ENCODE results near the gene ATP11C. TPM values are rescaled to one million over a fixed set of nuclear protein-coding genes. Genes with fewer than 3 reads are reported as not detected.

ATP11C gene
- total RNA-seq, 4 donors from 2014 or later, result 16.3 to 26.6 (median 18.4) TPM

DNA sequence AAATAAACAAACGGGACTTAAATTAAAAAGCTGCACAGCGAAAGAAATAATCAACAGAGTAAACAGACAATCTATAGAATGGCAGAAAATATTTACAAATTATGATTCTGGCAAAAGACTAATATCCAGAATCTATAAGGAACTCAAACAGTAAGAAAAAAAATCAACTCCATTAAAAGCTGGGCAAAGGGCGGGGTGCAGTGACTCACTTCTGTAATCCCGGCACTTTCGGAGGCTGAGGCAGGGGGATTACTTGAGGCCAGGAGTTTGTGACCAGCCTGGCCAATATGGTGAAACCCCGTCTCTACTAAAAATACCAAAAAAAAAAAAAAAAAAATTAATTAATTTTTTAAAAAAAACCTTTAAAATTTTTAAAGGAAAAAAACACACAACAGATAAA, 109.0 kb downstream of the ATP11C start:
- no peak for DNase-seq (ENCODE audit: low spot score in 2 of 2)
- no peaks in the 10 kb centered on the region for H3K4me1 ChIP-seq
- H3K9me3 ChIP-seq, result no peaks in the 10 kb centered on the region
- no peak overlapping the region for H3K27ac ChIP-seq
- H3K36me3 ChIP-seq, result no peaks in the 10 kb centered on the region
- 77% methylated on average over 6 of the region's 6 CpGs for WGBS
- H3K4me3 ChIP-seq, result no peak overlapping the region
- H3K27me3 ChIP-seq, result no peaks in the 10 kb centered on the region
- no peak for TF ChIP-seq CTCF (IDR thresholded peaks at IDR 0.05)
- TF ChIP-seq EP300 (IDR thresholded peaks at IDR 0.05), result no peak
- TF ChIP-seq POLR2AphosphoS5 (IDR thresholded peaks at IDR 0.05), result no peak
- TF ChIP-seq POLR2A (IDR thresholded peaks at IDR 0.05), result no peak

- no peak for TF ChIP-seq EP300 (IDR thresholded peaks at IDR 0.05)
- TF ChIP-seq POLR2A (IDR thresholded peaks at IDR 0.05), result no peak
- TF ChIP-seq CTCF (IDR thresholded peaks at IDR 0.05), result no peak
- TF ChIP-seq POLR2AphosphoS5 (IDR thresholded peaks at IDR 0.05), result no peak
- WGBS, result 86% methylated on average over 7 of the region's 7 CpGs
- DNase-seq (ENCODE audit: low spot score in 2 of 2), result no peak
These were observed 112.4 kb downstream of the ATP11C start for GRCh38 chrX:139820358-139820984.

DNA sequence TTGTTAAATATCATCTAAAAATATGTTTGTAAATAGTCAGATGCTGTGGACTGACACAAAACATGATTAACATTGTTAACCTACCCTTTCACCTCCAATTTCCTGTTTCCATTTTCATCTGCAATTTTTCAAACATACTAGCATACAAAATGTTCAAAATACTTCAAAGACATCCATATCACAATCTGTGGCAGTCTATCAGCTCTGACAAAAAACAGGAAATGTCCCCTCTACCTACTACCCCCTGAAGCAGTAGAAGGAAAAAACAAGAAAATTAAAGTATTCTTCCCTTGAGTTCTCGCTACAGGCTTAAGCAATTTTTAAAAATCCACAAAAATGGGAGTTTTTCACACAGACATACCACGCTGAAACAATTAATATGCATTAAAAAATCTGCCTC, 116.6 kb downstream of the ATP11C start:
- Histone ChIP-seq H3K36me3 (no peaks in the 10 kb centered on the region), H3K27ac (no peak overlapping the region), H3K4me3 (no peak overlapping the region), H3K27me3 (no peaks in the 10 kb centered on the region), H3K9me3 (no peaks in the 10 kb centered on the region), H3K4me1 (no peaks in the 10 kb centered on the region)
- DNase-seq (ENCODE audit: low spot score in 2 of 2), result no peak
- TF ChIP-seq POLR2AphosphoS5 (IDR thresholded peaks at IDR 0.05), result no peak
- no peak for TF ChIP-seq EP300 (IDR thresholded peaks at IDR 0.05)
- no peak for TF ChIP-seq POLR2A (IDR thresholded peaks at IDR 0.05)
- no peak for TF ChIP-seq CTCF (IDR thresholded peaks at IDR 0.05)
- 74% methylated on average over 2 of the region's 2 CpGs for WGBS

More at GRCh38 chrX:139820358-139820984, 112.4 kb downstream of the ATP11C start:
- Histone ChIP-seq H3K4me3 (no peak overlapping the region), H3K27me3 (no peaks in the 10 kb centered on the region), H3K27ac (no peak overlapping the region), H3K9me3 (no peaks in the 10 kb centered on the region), H3K4me1 (no peaks in the 10 kb centered on the region), H3K36me3 (no peaks in the 10 kb centered on the region)

DNA sequence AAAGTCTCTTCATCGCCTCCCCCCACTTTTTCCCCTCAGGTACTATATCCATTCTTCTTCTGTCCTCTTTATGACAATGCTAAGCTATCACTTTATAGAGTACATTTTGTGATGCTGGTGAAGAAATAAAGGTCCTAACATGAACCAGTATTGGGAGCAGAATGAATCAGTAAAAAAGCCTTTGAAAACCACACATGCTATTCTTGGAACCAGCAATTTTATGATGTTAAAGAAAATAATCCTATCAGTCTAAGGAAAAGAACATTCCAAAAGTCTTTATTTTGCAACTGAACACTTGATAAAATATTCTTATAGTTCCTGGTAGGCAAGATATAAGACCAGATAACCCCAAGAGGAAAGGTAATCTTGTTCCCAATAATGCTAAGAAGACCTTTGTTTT, 117.1 kb downstream of the ATP11C start:
- H3K9me3 ChIP-seq, result no peaks in the 10 kb centered on the region
- TF ChIP-seq POLR2A (IDR thresholded peaks at IDR 0.05) (no peak), POLR2AphosphoS5 (IDR thresholded peaks at IDR 0.05) (no peak), EP300 (IDR thresholded peaks at IDR 0.05) (no peak), CTCF (IDR thresholded peaks at IDR 0.05) (no peak)
- DNase-seq (ENCODE audit: low spot score in 2 of 2), result no peak
- H3K27me3 ChIP-seq, result no peaks in the 10 kb centered on the region
- H3K27ac ChIP-seq, result no peak overlapping the region
- H3K4me3 ChIP-seq, result no peak overlapping the region
- H3K36me3 ChIP-seq, result no peaks in the 10 kb centered on the region
- 76% methylated on average over 1 of the region's 1 CpG for WGBS
- H3K4me1 ChIP-seq, result no peaks in the 10 kb centered on the region

GRCh38 chrX:139811942-139812629, 120.8 kb downstream of the ATP11C start:
- Histone ChIP-seq H3K4me3 (no peak overlapping the region), H3K27me3 (no peaks in the 10 kb centered on the region), H3K9me3 (no peaks in the 10 kb centered on the region), H3K36me3 (no peaks in the 10 kb centered on the region), H3K27ac (no peak overlapping the region), H3K4me1 (no peaks in the 10 kb centered on the region)
- 77% methylated on average over 6 of the region's 6 CpGs for WGBS
- TF ChIP-seq CTCF (IDR thresholded peaks at IDR 0.05) (no peak), POLR2AphosphoS5 (IDR thresholded peaks at IDR 0.05) (no peak), EP300 (IDR thresholded peaks at IDR 0.05) (no peak), POLR2A (IDR thresholded peaks at IDR 0.05) (no peak)
- DNase-seq (ENCODE audit: low spot score in 2 of 2), result no peak
